Measurements from ENCODE around the gene POR. TPM values are rescaled to one million over a fixed set of nuclear protein-coding genes. Genes with fewer than 3 reads are reported as not detected.
"Not testable (repeated sequence)": the region's sequence is repeated elsewhere in the genome, so short reads cannot be mapped to it uniquely, and the experiment has no call there.

Gene POR
- total RNA-seq, 5 donors from 2014 or later (not counting 1 experiment from before 2014, with no cell fraction given) = 41.1 to 83.3 (median 58.8) TPM

DNA sequence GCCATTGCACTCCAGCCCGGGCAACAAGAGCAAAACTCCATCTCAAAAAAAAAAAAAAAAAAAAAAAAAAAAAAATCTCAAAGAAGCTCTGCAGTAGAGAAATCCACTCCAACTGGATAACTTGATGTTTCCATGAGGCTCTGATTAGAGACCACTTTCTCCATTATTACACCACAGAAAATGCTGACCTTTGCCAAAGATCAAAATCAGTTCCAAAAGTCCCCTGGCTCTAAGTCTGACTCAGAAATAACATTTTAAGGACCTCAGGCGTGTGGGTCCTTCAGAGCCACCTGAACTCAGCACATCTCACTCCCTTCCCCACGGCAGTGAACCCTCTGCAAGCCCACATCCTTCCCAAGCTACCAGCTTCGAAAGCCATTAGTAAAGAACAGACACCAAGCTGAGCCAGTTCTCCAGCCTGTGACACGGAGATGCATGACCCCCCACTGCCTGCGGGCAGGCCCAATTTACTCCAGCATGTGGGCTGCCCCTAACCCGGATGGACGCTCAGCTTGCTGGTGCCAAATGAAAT lies 93.3 kb downstream of the POR start:
- peak overlapping the region in 2 of 3 donors; percentile 5 to 62 for H3K4me3 Mint-ChIP-seq
- H3K9me3 Mint-ChIP-seq = no peaks in the 10 kb centered on the region
- CTCF ChIA-PET = interaction anchor here in 1 of 2 donors (0.5 to 1.2 kb wide), 4 partner anchors 12 to 281 kb away, joined by 3 to 11 read pairs (median 6); no protein-coding TSS in a partner anchor
- Histone ChIP-seq H3K36me3 (ENCODE audit: control insufficient read depth in 2 of 2, extremely low read depth in 1 of 2, insufficient read depth in 1 of 2, low read length in 1 of 2) (peaks cover 5 to 11% of the 10 kb centered on the region in 2 donors), H3K27ac (ENCODE audit: low read length) (no peak overlapping the region), H3K27me3 (replicated peaks in 1 of 2; ENCODE audit: control insufficient read depth in 2 of 2, extremely low read depth in 1 of 2, insufficient read depth in 2 of 2, low read length in 1 of 2) (peaks cover 0 to 6% of the 10 kb centered on the region in 2 experiments), H3K4me1 (ENCODE audit: control insufficient read depth in 1 of 2, extremely low read depth in 1 of 2, insufficient read depth in 2 of 2, low read length in 2 of 2) (peaks cover 7 to 26% of the 10 kb centered on the region in 2 experiments), H3K9me3 (no peaks in the 10 kb centered on the region), H3K4me3 (ENCODE audit: control insufficient read depth in 1 of 2, extremely low read depth in 1 of 2, low read length in 1 of 2) (no peak overlapping the region)
- H3K36me3 Mint-ChIP-seq = peaks cover 23% of the 10 kb centered on the region
- DNase-seq (peak in 3 of 35 experiments; percentile 12 to 51 (median 15)), ATAC-seq (replicated peaks in 1 of 4) (peak; percentile 23 to 57 (median 45))
- H3K27me3 Mint-ChIP-seq = no peaks in the 10 kb centered on the region
- H3K4me1 Mint-ChIP-seq = peaks cover 25 to 35% (median 28%) of the 10 kb centered on the region in 3 donors
- POLR2A ChIA-PET = interaction anchor here in 1 of 2 donors (0.6 kb wide), 1 partner anchor 70 kb away, joined by 4 read pairs; no protein-coding TSS in a partner anchor
- 16% methylated on average over 5 of the region's 8 CpGs for WGBS (ENCODE audit: insufficient coverage)
- H3K27ac Mint-ChIP-seq = peak overlapping the region in 1 of 2 donors; percentile 37

DNA sequence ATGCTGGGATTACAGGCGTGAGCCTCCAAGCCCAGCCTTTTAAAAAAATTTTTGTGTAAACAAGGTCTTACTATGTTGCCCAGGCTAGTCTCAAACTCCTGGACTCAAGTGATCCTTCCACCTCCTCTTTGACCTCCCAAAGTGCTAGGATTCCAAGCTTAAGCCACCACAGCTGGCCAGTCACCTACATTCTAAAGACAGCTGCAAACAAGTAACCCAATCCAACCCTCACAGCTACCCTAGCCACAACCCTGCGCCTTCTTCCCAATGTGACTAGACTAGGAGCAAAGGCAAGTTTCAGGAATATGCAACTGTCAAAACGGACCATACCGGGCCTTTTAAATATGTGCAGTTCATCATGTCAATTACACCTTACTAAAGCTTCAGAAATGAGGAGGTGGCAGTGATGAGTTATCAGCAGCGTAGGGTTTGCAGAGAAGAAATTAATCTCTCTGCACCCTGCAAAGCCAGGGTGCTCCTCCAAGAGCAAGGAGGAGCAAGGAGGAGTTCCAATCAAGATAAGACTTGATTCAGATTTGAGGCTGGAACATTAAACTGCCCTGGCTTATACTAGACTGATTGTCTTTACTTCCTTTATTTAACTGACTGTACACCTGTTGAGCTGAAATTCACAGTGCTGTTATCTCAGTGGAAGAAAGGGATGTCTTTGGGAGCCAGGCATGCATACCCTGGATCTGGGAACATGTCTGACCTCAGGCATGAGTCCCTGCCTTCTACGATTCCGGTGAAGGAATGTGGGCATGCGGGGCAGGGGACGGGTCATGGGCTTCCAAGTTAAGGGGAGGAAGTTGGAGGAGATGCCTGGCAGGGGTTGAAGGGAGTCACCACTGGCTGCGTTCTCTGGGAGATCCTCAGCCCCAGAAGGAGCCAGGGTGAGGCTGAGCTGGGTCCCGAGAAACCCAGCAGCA lies 95.0 kb downstream of the POR start:
- H3K4me1 Mint-ChIP-seq = peaks cover 25 to 35% (median 28%) of the 10 kb centered on the region in 3 donors
- H3K27ac Mint-ChIP-seq = peak overlapping the region in 1 of 2 donors; percentile 43
- no peak overlapping the region for H3K27ac ChIP-seq (ENCODE audit: low read length)
- H3K36me3 ChIP-seq (ENCODE audit: control insufficient read depth in 2 of 2, extremely low read depth in 1 of 2, insufficient read depth in 1 of 2, low read length in 1 of 2) = peaks cover 3 to 5% of the 10 kb centered on the region in 2 donors
- H3K4me3 Mint-ChIP-seq = peak overlapping the region; percentile 39 to 62 (median 50)
- ChIA-PET POLR2A (interaction anchor here in 1 of 2 donors (0.6 kb wide), 1 partner anchor 168 kb away, joined by 3 read pairs; no protein-coding TSS in a partner anchor), CTCF (interaction anchor here in 1 of 2 donors (0.6 to 1.5 kb wide), 3 partner anchors 10 to 968 kb away, joined by 3 to 11 read pairs (median 5); no protein-coding TSS in a partner anchor)
- ATAC-seq (replicated peaks in 1 of 4) (no peak), DNase-seq (no peak)
- H3K9me3 Mint-ChIP-seq = no peaks in the 10 kb centered on the region
- 95% methylated on average over 4 of the region's 11 CpGs for WGBS (ENCODE audit: insufficient coverage)
- peaks cover 23% of the 10 kb centered on the region for H3K36me3 Mint-ChIP-seq
- H3K27me3 ChIP-seq (replicated peaks in 1 of 2; ENCODE audit: control insufficient read depth in 2 of 2, extremely low read depth in 1 of 2, insufficient read depth in 2 of 2, low read length in 1 of 2) = peaks cover 0 to 6% of the 10 kb centered on the region in 2 experiments
- H3K27me3 Mint-ChIP-seq = no peaks in the 10 kb centered on the region
- no peaks in the 10 kb centered on the region for H3K9me3 ChIP-seq
- no peak overlapping the region for H3K4me3 ChIP-seq (ENCODE audit: control insufficient read depth in 1 of 2, extremely low read depth in 1 of 2, low read length in 1 of 2)
- H3K4me1 ChIP-seq (ENCODE audit: control insufficient read depth in 1 of 2, extremely low read depth in 1 of 2, insufficient read depth in 2 of 2, low read length in 2 of 2) = peaks cover 7 to 26% of the 10 kb centered on the region in 2 experiments

DNA sequence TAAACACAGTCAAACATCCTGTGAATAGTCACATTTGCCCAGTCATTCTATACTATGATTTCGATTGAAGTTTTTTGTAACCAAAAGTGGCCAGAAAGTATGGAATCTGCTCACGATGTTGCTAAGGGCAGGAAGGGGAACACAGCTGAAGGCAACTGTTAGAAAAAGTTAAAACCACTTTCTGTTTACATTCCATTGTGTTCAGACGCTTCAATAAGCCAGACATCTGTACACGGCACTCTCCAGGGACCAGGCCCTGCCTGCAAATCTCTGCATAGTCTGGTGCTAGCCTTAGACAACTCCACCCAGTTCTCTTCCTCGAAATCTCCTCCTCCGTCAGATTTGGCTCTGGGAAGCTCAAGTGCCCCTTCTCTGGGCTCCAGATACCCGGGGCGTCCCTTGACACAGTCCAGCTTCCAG lies 96.5 kb downstream of the POR start:
- H3K4me1 Mint-ChIP-seq = peaks cover 25 to 35% (median 28%) of the 10 kb centered on the region in 3 donors
- Histone ChIP-seq H3K4me3 (ENCODE audit: control insufficient read depth in 1 of 2, extremely low read depth in 1 of 2, low read length in 1 of 2) (no peak overlapping the region), H3K27me3 (replicated peaks in 1 of 2; ENCODE audit: control insufficient read depth in 2 of 2, extremely low read depth in 1 of 2, insufficient read depth in 2 of 2, low read length in 1 of 2) (peaks cover 0 to 6% of the 10 kb centered on the region in 2 experiments), H3K36me3 (ENCODE audit: control insufficient read depth in 2 of 2, extremely low read depth in 1 of 2, insufficient read depth in 1 of 2, low read length in 1 of 2) (peaks cover 3 to 5% of the 10 kb centered on the region in 2 donors), H3K4me1 (ENCODE audit: control insufficient read depth in 1 of 2, extremely low read depth in 1 of 2, insufficient read depth in 2 of 2, low read length in 2 of 2) (peaks cover 7 to 26% of the 10 kb centered on the region in 2 experiments), H3K9me3 (no peaks in the 10 kb centered on the region), H3K27ac (ENCODE audit: low read length) (no peak overlapping the region)
- POLR2A ChIA-PET = interaction anchor here in 1 of 2 donors (0.6 kb wide), 1 partner anchor 984 kb away, joined by 3 read pairs; no protein-coding TSS in a partner anchor
- no peaks in the 10 kb centered on the region for H3K27me3 Mint-ChIP-seq
- H3K27ac Mint-ChIP-seq = no peak overlapping the region
- ATAC-seq (replicated peaks in 1 of 4) = no peak
- H3K4me3 Mint-ChIP-seq = no peak overlapping the region
- 100% methylated on average over 4 of the region's 8 CpGs for WGBS (ENCODE audit: insufficient coverage)
- no peak for DNase-seq
- no peaks in the 10 kb centered on the region for H3K9me3 Mint-ChIP-seq
- peaks cover 29% of the 10 kb centered on the region for H3K36me3 Mint-ChIP-seq
- CTCF ChIA-PET = interaction anchor here in 1 of 2 donors (1.5 kb wide), 1 partner anchor 9 kb away, joined by 5 read pairs; no protein-coding TSS in a partner anchor

DNA sequence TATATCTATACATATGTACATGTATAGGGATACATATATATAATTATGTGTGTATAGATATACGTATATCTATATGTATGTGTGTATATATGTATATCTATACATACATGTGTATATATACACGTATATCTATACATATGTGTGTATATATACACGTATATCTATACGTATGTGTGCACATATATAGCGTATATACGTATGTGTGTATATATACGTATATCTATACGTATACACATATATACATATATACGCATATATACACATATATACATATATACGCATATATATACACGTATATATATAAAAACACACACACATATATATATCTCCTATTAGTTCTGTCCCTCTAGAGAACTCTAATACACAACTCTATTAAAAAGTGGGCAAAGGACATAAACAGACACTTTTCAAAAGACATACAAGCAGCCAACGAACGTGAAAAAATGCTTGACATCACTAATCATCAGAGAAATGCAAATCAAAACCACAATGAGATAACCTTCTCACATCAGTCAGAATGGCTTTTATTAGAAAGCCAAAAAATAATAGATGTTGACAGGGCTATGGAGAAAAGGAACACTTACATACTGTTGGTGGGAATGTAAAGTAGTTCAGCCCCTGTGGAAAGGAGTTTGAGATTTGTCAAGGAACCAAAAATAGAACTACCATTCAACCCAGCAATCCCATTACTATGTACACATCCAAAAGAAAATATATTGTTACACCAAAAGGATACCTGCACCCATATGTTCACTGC lies 101.4 kb downstream of the POR start:
- H3K4me3 ChIP-seq (ENCODE audit: control insufficient read depth in 1 of 2, extremely low read depth in 1 of 2, low read length in 1 of 2) = no peak overlapping the region
- H3K4me1 Mint-ChIP-seq = peaks cover 0 to 16% (median 13%) of the 10 kb centered on the region in 3 donors
- peaks cover 40% of the 10 kb centered on the region for H3K36me3 Mint-ChIP-seq
- H3K36me3 ChIP-seq (ENCODE audit: control insufficient read depth in 2 of 2, extremely low read depth in 1 of 2, insufficient read depth in 1 of 2, low read length in 1 of 2) = peaks cover 5 to 13% of the 10 kb centered on the region in 2 donors
- ATAC-seq (replicated peaks in 1 of 4) (no peak), DNase-seq (no peak)
- ChIA-PET CTCF (no interaction called here), POLR2A (no interaction called here)
- H3K27me3 Mint-ChIP-seq = no peaks in the 10 kb centered on the region
- H3K9me3 ChIP-seq = no peaks in the 10 kb centered on the region
- peaks cover 4 to 11% of the 10 kb centered on the region in 2 experiments for H3K4me1 ChIP-seq (ENCODE audit: control insufficient read depth in 1 of 2, extremely low read depth in 1 of 2, insufficient read depth in 2 of 2, low read length in 2 of 2)
- H3K27me3 ChIP-seq (replicated peaks in 1 of 2; ENCODE audit: control insufficient read depth in 2 of 2, extremely low read depth in 1 of 2, insufficient read depth in 2 of 2, low read length in 1 of 2) = peaks cover 0 to 6% of the 10 kb centered on the region in 2 experiments
- no peaks in the 10 kb centered on the region for H3K9me3 Mint-ChIP-seq
- no peak overlapping the region for H3K27ac ChIP-seq (ENCODE audit: low read length)
- 100% methylated on average over 3 of the region's 13 CpGs for WGBS (ENCODE audit: insufficient coverage)
- H3K27ac Mint-ChIP-seq = no peak overlapping the region
- no peak overlapping the region for H3K4me3 Mint-ChIP-seq

DNA sequence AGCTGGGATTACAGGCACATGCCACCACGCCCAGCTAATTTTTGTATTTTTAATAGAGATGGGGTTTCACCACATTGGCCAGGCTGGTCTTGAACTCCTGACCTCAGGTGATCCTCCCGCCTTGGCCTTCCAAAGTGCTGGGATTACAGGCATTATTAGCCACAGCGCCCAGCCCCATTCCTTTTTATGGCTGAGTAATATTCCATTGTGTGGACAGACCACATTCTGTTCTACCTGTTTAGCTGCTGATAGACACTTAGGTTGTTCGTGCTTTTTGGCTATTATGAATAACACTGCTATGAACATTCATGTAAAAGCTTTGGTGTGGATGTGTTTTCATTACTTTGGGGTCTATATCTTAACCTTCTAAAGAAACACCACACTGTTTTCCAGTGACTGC lies 103.6 kb downstream of the POR start:
- CTCF ChIA-PET = interaction anchor here in 1 of 2 donors (0.7 to 2.6 kb wide), 2 partner anchors 153 to 210 kb away, joined by 3 to 22 read pairs; no protein-coding TSS in a partner anchor

More for the DNA sequence above, 103.6 kb downstream of the POR start:
- not testable (repeated sequence) for H3K9me3 Mint-ChIP-seq; H3K4me3 ChIP-seq (ENCODE audit: control insufficient read depth in 1 of 2, extremely low read depth in 1 of 2, low read length in 1 of 2); H3K9me3 ChIP-seq; H3K27ac Mint-ChIP-seq; ATAC-seq (replicated peaks in 1 of 4); H3K27me3 Mint-ChIP-seq; DNase-seq; H3K4me3 Mint-ChIP-seq; H3K27me3 ChIP-seq (replicated peaks in 1 of 2; ENCODE audit: control insufficient read depth in 2 of 2, extremely low read depth in 1 of 2, insufficient read depth in 2 of 2, low read length in 1 of 2); H3K27ac ChIP-seq (ENCODE audit: low read length)
- peaks cover 4 to 11% of the 10 kb centered on the region in 2 experiments for H3K4me1 ChIP-seq (ENCODE audit: control insufficient read depth in 1 of 2, extremely low read depth in 1 of 2, insufficient read depth in 2 of 2, low read length in 2 of 2)
- Mint-ChIP-seq H3K36me3 (peaks cover 43% of the 10 kb centered on the region), H3K4me1 (peaks cover 0 to 15% (median 11%) of the 10 kb centered on the region in 3 donors)
- peaks cover 5 to 18% of the 10 kb centered on the region in 2 donors for H3K36me3 ChIP-seq (ENCODE audit: control insufficient read depth in 2 of 2, extremely low read depth in 1 of 2, insufficient read depth in 1 of 2, low read length in 1 of 2)
- POLR2A ChIA-PET = interaction anchor here in 1 of 2 donors (0.7 kb wide), 1 partner anchor 25 kb away, joined by 3 read pairs; no protein-coding TSS in a partner anchor
- 100% methylated on average over 2 of the region's 4 CpGs for WGBS (ENCODE audit: insufficient coverage)

Data from T-cell (primary cell).